ENCODE measurements around the gene FARS2.

FARS2 gene

DNA sequence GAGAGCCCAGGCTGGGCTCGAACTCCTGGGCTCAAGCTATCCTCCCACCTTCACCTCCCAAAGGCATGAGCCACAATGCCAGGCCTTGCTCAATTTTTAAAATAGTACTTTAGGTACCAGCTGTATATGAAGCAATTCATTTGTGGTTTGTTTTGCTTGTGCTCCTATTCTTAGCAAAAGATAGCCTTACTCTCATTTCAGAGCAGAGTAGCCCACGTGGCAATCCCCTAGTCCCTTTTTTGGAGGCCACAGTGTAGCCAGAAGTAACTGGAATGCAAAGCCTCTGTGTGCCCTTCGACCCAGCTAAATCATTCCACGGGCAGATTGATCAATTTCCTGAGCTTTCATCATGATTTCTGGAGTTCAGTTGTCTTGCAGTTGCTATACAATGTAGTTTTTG is 373.2 kb downstream of the FARS2 start:
- DNase-seq (ENCODE audit: low spot score): no peak
- TF ChIP-seq, protein P1, sequence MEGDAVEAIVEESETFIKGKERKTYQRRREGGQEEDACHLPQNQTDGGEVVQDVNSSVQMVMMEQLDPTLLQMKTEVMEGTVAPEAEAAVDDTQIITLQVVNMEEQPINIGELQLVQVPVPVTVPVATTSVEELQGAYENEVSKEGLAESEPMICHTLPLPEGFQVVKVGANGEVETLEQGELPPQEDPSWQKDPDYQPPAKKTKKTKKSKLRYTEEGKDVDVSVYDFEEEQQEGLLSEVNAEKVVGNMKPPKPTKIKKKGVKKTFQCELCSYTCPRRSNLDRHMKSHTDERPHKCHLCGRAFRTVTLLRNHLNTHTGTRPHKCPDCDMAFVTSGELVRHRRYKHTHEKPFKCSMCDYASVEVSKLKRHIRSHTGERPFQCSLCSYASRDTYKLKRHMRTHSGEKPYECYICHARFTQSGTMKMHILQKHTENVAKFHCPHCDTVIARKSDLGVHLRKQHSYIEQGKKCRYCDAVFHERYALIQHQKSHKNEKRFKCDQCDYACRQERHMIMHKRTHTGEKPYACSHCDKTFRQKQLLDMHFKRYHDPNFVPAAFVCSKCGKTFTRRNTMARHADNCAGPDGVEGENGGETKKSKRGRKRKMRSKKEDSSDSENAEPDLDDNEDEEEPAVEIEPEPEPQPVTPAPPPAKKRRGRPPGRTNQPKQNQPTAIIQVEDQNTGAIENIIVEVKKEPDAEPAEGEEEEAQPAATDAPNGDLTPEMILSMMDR (conservative IDR thresholded peaks at IDR 0.05; ENCODE audit: low read depth): no peak
- ChIA-PET CTCF (no interaction called here), POLR2A (ENCODE audit: low non-redundant PET) (no interaction called here)
- H3K27ac ChIP-seq: no peak overlapping the region

DNA sequence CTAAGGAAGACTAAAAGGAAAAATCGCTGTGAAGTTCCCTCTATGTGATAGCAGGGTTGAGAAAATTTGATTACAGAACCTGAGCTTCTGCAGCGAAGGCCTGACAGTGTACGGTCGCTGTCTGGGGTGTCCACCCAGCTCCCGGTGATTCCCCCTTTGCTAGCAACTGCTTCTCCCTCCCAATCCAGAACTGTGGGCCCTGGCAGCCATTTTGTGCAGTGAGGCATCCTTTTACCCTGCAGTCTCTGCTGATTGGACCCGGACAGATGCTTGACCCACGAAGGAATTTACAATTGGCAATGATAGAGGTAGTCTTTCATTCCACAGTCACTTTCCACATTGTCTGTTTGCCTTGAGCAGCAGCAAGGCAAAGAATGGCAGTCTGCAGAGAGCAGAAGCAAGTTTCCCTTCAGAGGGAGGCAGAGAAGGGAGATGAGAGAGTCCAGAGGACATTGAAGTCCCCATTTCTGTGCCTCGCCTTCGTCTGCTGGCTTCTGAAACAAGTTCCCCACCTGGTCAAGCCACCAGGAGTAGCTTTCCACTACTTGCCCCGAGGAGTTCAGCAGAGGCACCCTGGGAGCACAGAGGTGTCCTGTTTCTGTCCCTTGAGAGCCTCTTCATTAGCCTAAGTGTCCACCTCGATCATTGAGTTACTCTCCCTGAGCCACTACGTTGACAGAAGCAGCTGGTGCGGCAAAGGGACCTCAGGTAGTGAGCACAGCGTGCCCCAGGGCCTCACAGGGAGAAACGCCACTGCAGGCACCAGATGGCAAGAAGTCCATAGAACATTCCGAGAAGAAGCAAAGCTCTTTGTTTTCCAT is 375.1 kb downstream of the FARS2 start:
- TF ChIP-seq, protein P1 (conservative IDR thresholded peaks at IDR 0.05; ENCODE audit: low read depth): no peak
- no peak overlapping the region for H3K27ac ChIP-seq
- no peak for DNase-seq (ENCODE audit: low spot score)
- ChIA-PET POLR2A (ENCODE audit: low non-redundant PET) (no interaction called here), CTCF (no interaction called here)

DNA sequence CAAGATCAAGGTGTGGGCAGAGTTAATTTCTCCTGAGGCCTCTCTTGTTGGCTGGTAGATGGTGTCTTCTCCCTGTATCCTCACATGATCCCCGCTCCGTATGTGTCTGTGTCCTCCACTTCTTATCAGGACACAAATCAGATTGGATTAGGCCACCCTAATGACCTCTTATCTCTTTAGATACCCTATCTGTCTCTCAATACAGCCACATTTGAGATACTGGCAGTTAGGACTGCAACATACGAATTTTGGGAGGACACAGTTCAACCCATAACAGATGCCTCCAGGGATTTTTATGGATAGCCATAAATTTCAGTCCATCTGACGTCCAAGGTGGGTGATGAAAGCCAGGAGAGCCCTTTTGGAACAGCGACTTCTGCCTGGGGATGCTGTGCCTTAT is 376.4 kb downstream of the FARS2 start:
- ChIA-PET CTCF (no interaction called here), POLR2A (ENCODE audit: low non-redundant PET) (no interaction called here)
- no peak overlapping the region for H3K27ac ChIP-seq
- TF ChIP-seq, protein P1 (conservative IDR thresholded peaks at IDR 0.05; ENCODE audit: low read depth): no peak
- no peak for DNase-seq (ENCODE audit: low spot score)

DNA sequence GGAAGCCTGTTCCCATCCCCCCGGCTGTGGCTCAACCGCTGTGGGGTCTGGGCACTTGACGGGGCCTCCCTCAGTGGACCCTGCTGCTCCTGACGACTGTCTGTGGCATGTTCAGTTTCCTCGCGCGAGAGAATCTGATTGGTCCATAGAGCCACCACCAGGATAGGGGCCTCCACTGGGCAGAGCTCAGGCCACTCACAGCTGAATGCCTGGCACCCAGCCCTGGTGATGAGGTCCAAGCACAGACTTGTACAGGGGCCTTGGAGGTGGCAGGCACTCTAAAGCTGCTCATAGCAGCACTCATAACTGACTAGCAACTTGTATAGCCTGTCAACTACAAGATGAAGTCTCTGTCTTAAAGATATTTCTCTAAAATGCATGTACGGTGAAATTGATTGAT is 377.4 kb downstream of the FARS2 start:
- TF ChIP-seq, protein P1 (conservative IDR thresholded peaks at IDR 0.05; ENCODE audit: low read depth): no peak
- ChIA-PET POLR2A (ENCODE audit: low non-redundant PET) (no interaction called here), CTCF (no interaction called here)
- DNase-seq (ENCODE audit: low spot score): no peak
- H3K27ac ChIP-seq: no peak overlapping the region

DNA sequence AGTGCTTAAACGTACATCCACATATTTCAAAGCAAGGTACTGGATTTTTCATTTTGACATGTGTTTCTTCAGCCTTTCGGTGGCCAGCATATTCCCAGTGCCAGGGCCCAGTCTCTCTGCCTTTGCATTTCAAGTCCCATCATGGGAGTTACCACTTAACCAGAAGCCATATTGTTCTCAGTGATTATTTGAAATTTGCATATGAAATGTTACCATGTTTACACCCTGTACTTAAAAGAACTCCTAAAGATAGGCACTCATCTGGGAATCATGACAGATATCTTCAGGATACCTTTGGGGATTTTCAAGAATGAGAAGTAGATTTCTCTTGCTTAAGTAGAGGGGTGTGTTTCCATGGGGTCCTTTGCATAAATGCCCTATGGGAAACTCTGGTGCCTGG is 377.9 kb downstream of the FARS2 start:
- ChIA-PET CTCF (no interaction called here), POLR2A (ENCODE audit: low non-redundant PET) (no interaction called here)
- TF ChIP-seq, protein P1 (conservative IDR thresholded peaks at IDR 0.05; ENCODE audit: low read depth): no peak
- DNase-seq (ENCODE audit: low spot score): no peak
- H3K27ac ChIP-seq: no peak overlapping the region

DNA sequence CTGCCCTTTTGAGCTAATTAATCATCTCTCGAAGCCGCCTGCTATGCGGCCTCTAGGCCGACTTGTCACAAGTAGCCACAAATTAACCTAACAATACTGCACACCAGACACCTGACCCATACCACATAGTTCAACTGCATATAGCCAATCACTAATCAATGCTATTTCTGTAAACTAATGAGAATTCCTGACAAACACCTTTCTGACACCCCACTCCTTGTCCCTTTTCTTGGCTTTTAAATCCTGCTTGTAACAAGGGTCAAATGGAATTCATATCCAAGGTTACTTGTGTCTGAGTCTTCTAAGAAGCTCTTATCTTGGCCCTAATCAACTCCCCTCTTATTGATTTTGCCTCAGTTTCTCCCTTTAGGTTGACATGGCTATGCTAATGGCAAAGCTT is 379.3 kb downstream of the FARS2 start:
- ChIA-PET POLR2A (ENCODE audit: low non-redundant PET) (no interaction called here), CTCF (no interaction called here)
- TF ChIP-seq, protein P1 (conservative IDR thresholded peaks at IDR 0.05; ENCODE audit: low read depth): no peak
- no peak for DNase-seq (ENCODE audit: low spot score)
- no peak overlapping the region for H3K27ac ChIP-seq
